Mammary epithelial cell (primary cell): ENCODE data around the gene ABCC6.

Experiments
- EZH2 ChIP-seq: IDR thresholded peaks from 2 replicates; pipeline ENCODE4 v1.6.1; 2012; ENCODE audit warnings: low read length, inconsistent platforms, borderline replicate concordance
- TF ChIP-seq, protein P1 (sequence below), 2 donors: IDR thresholded peaks in 1 of 2; conservative IDR thresholded peaks in 1 of 2; 2 replicates each; pipeline ENCODE4 v1.5.1; 2011 to 2012; ENCODE audit warnings: inconsistent platforms in 2 of 2, low read length in 2 of 2, mild to moderate bottlenecking in 2 of 2, control low read depth in 1 of 2, low read depth in 1 of 2; ENCODE audit not compliant: insufficient read depth in 1 of 2; ENCODE audit errors: extremely low read depth in 1 of 2

DNA sequence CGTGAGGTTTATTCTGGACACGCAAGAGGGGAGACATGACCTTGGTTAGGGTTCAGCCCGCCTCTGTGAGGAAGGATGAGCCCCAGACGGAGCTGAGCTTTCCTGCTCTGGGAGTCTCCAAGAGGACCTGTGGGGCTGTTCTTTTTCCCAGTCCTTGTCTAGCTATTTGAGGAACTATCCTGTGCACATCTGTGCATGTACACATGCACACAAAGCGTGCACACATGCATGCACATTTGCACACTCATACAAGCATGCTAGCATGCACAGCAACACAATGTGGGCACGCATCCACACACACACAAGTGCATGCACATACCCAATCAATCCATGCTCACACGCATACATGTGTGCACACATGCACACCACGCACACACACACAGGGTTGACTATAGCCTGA is 40.4 kb downstream of the ABCC6 start:
- TF ChIP-seq, protein P1, sequence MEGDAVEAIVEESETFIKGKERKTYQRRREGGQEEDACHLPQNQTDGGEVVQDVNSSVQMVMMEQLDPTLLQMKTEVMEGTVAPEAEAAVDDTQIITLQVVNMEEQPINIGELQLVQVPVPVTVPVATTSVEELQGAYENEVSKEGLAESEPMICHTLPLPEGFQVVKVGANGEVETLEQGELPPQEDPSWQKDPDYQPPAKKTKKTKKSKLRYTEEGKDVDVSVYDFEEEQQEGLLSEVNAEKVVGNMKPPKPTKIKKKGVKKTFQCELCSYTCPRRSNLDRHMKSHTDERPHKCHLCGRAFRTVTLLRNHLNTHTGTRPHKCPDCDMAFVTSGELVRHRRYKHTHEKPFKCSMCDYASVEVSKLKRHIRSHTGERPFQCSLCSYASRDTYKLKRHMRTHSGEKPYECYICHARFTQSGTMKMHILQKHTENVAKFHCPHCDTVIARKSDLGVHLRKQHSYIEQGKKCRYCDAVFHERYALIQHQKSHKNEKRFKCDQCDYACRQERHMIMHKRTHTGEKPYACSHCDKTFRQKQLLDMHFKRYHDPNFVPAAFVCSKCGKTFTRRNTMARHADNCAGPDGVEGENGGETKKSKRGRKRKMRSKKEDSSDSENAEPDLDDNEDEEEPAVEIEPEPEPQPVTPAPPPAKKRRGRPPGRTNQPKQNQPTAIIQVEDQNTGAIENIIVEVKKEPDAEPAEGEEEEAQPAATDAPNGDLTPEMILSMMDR (conservative IDR thresholded peaks at IDR 0.05 in 1 of 2, IDR thresholded peaks at IDR 0.05 in 1 of 2; ENCODE audit: extremely low read depth in 1 of 2, insufficient read depth in 1 of 2, low read depth in 1 of 2, low read length in 2 of 2): no peak
- no peak for TF ChIP-seq EZH2
